ENCODE data around the gene KLHL30. TPM values are rescaled to one million over a fixed set of nuclear protein-coding genes. Genes with fewer than 3 reads are reported as not detected.
A peak's percentile ranks its signal among the peaks of the same experiment; 100 is the strongest.

The KLHL30 gene
- total and polyA plus RNA-seq, 8 donors: 0.06 to 1.0 (median 0.15) TPM

GRCh38 chr2:238167344-238167715 is 28.9 kb downstream of the KLHL30 start:
- DNase-seq: no peak
- Histone ChIP-seq H3K9me3 (no peaks in the 10 kb centered on the region), H3K4me3 (no peak overlapping the region), H3K36me3 (peaks cover 0 to 57% of the 10 kb centered on the region in 2 donors), H3K27me3 (peaks cover 14 to 31% of the 10 kb centered on the region in 2 donors), H3K4me1 (peaks cover 0 to 22% of the 10 kb centered on the region in 2 donors), H3K27ac (no peak overlapping the region)
- TF ChIP-seq CTCF (IDR thresholded peaks at IDR 0.05): no peak
- no peak for ATAC-seq
- intact Hi-C loops (cut with DNase I): no loop called here

GRCh38 chr2:238167761-238168160 is 29.3 kb downstream of the KLHL30 start:
- peaks cover 0 to 22% of the 10 kb centered on the region in 2 donors for H3K4me1 ChIP-seq
- no peak for ATAC-seq
- H3K4me3 ChIP-seq: no peak overlapping the region
- TF ChIP-seq CTCF (IDR thresholded peaks at IDR 0.05): no peak
- H3K27ac ChIP-seq: no peak overlapping the region
- no peak for DNase-seq
- peaks cover 14 to 27% of the 10 kb centered on the region in 2 donors for H3K27me3 ChIP-seq
- intact Hi-C loops (cut with DNase I): no loop called here
- peaks cover 0 to 61% of the 10 kb centered on the region in 2 donors for H3K36me3 ChIP-seq
- H3K9me3 ChIP-seq: no peaks in the 10 kb centered on the region

- peaks cover 10 to 21% of the 10 kb centered on the region in 2 donors for H3K27me3 ChIP-seq
- ATAC-seq (no peak), DNase-seq (no peak)
- H3K36me3 ChIP-seq: peaks cover 0 to 67% of the 10 kb centered on the region in 2 donors
- no peak overlapping the region for H3K4me3 ChIP-seq
- H3K9me3 ChIP-seq: no peaks in the 10 kb centered on the region
- intact Hi-C loops (cut with DNase I): no loop called here
- H3K27ac ChIP-seq: peak overlapping the region in 1 of 2 donors; percentile 43
- TF ChIP-seq CTCF (IDR thresholded peaks at IDR 0.05): no peak
- peaks cover 0 to 20% of the 10 kb centered on the region in 2 donors for H3K4me1 ChIP-seq
Observed at GRCh38 chr2:238168196-238169047, 30.0 kb downstream of the KLHL30 start.

GRCh38 chr2:238169048-238169707 is 30.7 kb downstream of the KLHL30 start:
- Histone ChIP-seq H3K4me1 (peaks cover 0 to 12% of the 10 kb centered on the region in 2 donors), H3K4me3 (no peak overlapping the region), H3K36me3 (peaks cover 0 to 75% of the 10 kb centered on the region in 2 donors), H3K27ac (peak overlapping the region in 1 of 2 donors; percentile 43), H3K9me3 (no peaks in the 10 kb centered on the region), H3K27me3 (peaks cover 2 to 13% of the 10 kb centered on the region in 2 donors)
- ATAC-seq (peak; percentile 24), DNase-seq (no peak)
- TF ChIP-seq CTCF (IDR thresholded peaks at IDR 0.05): no peak
- intact Hi-C loops (cut with DNase I): no loop called here

GRCh38 chr2:238169708-238170251 is 31.3 kb downstream of the KLHL30 start:
- Histone ChIP-seq H3K36me3 (peaks cover 0 to 81% of the 10 kb centered on the region in 2 donors), H3K4me3 (no peak overlapping the region), H3K9me3 (no peaks in the 10 kb centered on the region), H3K27me3 (peaks cover 0 to 7% of the 10 kb centered on the region in 2 donors), H3K27ac (peak overlapping the region in 1 of 2 donors; percentile 43), H3K4me1 (peaks cover 0 to 10% of the 10 kb centered on the region in 2 donors)
- DNase-seq (peak in 1 of 4 donors; percentile 34), ATAC-seq (peak; percentile 56)
- TF ChIP-seq CTCF (IDR thresholded peaks at IDR 0.05): no peak
- intact Hi-C loops (cut with DNase I): no loop called here

Data from left lung (tissue), 10 donors.